ENCODE data around the gene PIK3R6. TPM values are rescaled to one million over a fixed set of nuclear protein-coding genes. Genes with fewer than 3 reads are reported as not detected.
A peak's percentile ranks its signal among the peaks of the same experiment; 100 is the strongest.

PIK3R6 gene
- total and polyA plus RNA-seq, 10 of the 15 experiments (the other 5 are each of a cell fraction or from before 2014, with no cell fraction given), result 6.7 to 146 (median 68.2) TPM

GRCh38 chr17:8875957-8876356, 8.5 kb upstream of the PIK3R6 start:
- no peak overlapping the region for H3K4me3 ChIP-seq
- in situ Hi-C loops (cut with MboI) (no loop called here), intact Hi-C loops (cut with micrococcal nuclease; ENCODE audit: unreplicated experiment) (no loop called here)
- DNase-seq (ENCODE audit: low read depth, low spot score) (no peak), FAIRE-seq (no peak), ATAC-seq (peak; percentile 40)
- H3K9me3 ChIP-seq (replicated peaks; ENCODE audit: control insufficient read depth, insufficient read depth, low read length), result no peaks in the 10 kb centered on the region
- no peak overlapping the region for H3K27ac ChIP-seq (ENCODE audit: control insufficient read depth, insufficient read depth)
- no TSS peak for BruUV-seq (replicated peaks)
- 81% methylated on average over 5 of the region's 5 CpGs for WGBS (ENCODE audit: insufficient coverage, insufficient replicate concordance, low lambda C conversion rate, missing lambda C conversion rate)
- no peaks in the 10 kb centered on the region for H3K27me3 ChIP-seq (replicated peaks in 1 of 2; ENCODE audit: control insufficient read depth in 2 of 2, insufficient read depth in 2 of 2, low read length in 1 of 2)
- H3K79me2 ChIP-seq (ENCODE audit: control insufficient read depth, insufficient read depth, low read length), result no peaks in the 10 kb centered on the region
- peaks cover 9 to 11% of the 10 kb centered on the region in 2 experiments; a peak in 3 of 4 replicates for H3K36me3 ChIP-seq (ENCODE audit: control insufficient read depth in 2 of 2, insufficient read depth in 2 of 2, low read length in 1 of 2)
- H3K9ac ChIP-seq (ENCODE audit: control insufficient read depth, insufficient read depth, low read length), result no peak overlapping the region
- no peak overlapping the region for H3K4me2 ChIP-seq (ENCODE audit: control insufficient read depth, insufficient read depth)
- no peaks in the 10 kb centered on the region for H4K20me1 ChIP-seq (ENCODE audit: control insufficient read depth, insufficient read depth)
- no peak for TF ChIP-seq RBBP5 (conservative IDR thresholded peaks at IDR 0.05)
- TF ChIP-seq BCL3 (IDR thresholded peaks at IDR 0.05; ENCODE audit: borderline replicate concordance, insufficient read depth, low read depth, low read length, poor library complexity, severe bottlenecking), result peak; percentile 64
- 0 out of 2 replicates have a peak, but pooled peaks have one; percentile 37 for TF ChIP-seq POLR2AphosphoS5 (IDR thresholded peaks at IDR 0.05; ENCODE audit: low read length)
- ChIA-PET SMC1A (ENCODE audit: uncharacterized antibody, unreplicated experiment) (interaction anchor here (0.7 to 1.5 kb wide), 5 partner anchors 12 to 122 kb away, joined by 3 to 6 read pairs (median 4); no protein-coding TSS in a partner anchor), POLR2A (interaction anchor here (2.0 kb wide), 1 partner anchor 8 kb away, joined by 7 read pairs; the partner anchor contains the start of gene PIK3R6), CTCF (interaction anchor here (0.9 to 1.5 kb wide), 3 partner anchors 8 to 90 kb away, joined by 3 to 4 read pairs (median 4); partner anchors contain the start of gene PIK3R6), RAD21 (ENCODE audit: unreplicated experiment) (interaction anchor here (1.0 to 1.7 kb wide), 4 partner anchors 11 to 123 kb away, joined by 3 to 5 read pairs (median 4); no protein-coding TSS in a partner anchor)
- H2AFZ ChIP-seq (ENCODE audit: control insufficient read depth, low read depth, low read length), result no peak overlapping the region
- peaks cover 12% of the 10 kb centered on the region for H3K4me1 ChIP-seq (ENCODE audit: control insufficient read depth, insufficient read depth, low read length)

- Histone ChIP-seq H3K4me2 (ENCODE audit: control insufficient read depth, insufficient read depth) (no peak overlapping the region), H3K9me3 (replicated peaks; ENCODE audit: control insufficient read depth, insufficient read depth, low read length) (no peaks in the 10 kb centered on the region), H3K4me1 (ENCODE audit: control insufficient read depth, insufficient read depth, low read length) (peaks cover 12% of the 10 kb centered on the region), H3K79me2 (ENCODE audit: control insufficient read depth, insufficient read depth, low read length) (no peaks in the 10 kb centered on the region), H3K27me3 (replicated peaks in 1 of 2; ENCODE audit: control insufficient read depth in 2 of 2, insufficient read depth in 2 of 2, low read length in 1 of 2) (no peaks in the 10 kb centered on the region), H3K9ac (ENCODE audit: control insufficient read depth, insufficient read depth, low read length) (no peak overlapping the region), H4K20me1 (ENCODE audit: control insufficient read depth, insufficient read depth) (no peaks in the 10 kb centered on the region), H3K36me3 (ENCODE audit: control insufficient read depth in 2 of 2, insufficient read depth in 2 of 2, low read length in 1 of 2) (peaks cover 4 to 6% of the 10 kb centered on the region in 2 experiments; a peak in 3 of 4 replicates), H3K4me3 (no peak overlapping the region), H2AFZ (ENCODE audit: control insufficient read depth, low read depth, low read length) (no peak overlapping the region), H3K27ac (ENCODE audit: control insufficient read depth, insufficient read depth) (no peak overlapping the region)
- TF ChIP-seq NR2F1 (conservative IDR thresholded peaks at IDR 0.05), result no peak
- 0 out of 2 replicates have a peak, but pooled peaks have one; percentile 2 for TF ChIP-seq POLR2AphosphoS2 (IDR thresholded peaks at IDR 0.05; ENCODE audit: low read depth, low read length)
- intact Hi-C loops (cut with micrococcal nuclease; ENCODE audit: unreplicated experiment), result no loop called here
- POLR2A ChIA-PET, result interaction anchor here (2.0 kb wide), 1 partner anchor 8 kb away, joined by 7 read pairs; the partner anchor contains the start of gene PIK3R6
- WGBS (ENCODE audit: insufficient coverage, insufficient replicate concordance, low lambda C conversion rate, missing lambda C conversion rate), result 94% methylated on average over 12 of the region's 12 CpGs
- no peak for FAIRE-seq
- no TSS peak for BruUV-seq (replicated peaks)
- SMC1A ChIA-PET (ENCODE audit: uncharacterized antibody, unreplicated experiment), result interaction anchor here (1.4 to 1.5 kb wide), 2 partner anchors 20 to 87 kb away, joined by 4 to 6 read pairs; no protein-coding TSS in a partner anchor
- ATAC-seq, result no peak
- CTCF ChIA-PET, result interaction anchor here (1.5 kb wide), 2 partner anchors 8 to 89 kb away, joined by 4 read pairs; partner anchors contain the start of gene PIK3R6
- no peak for DNase-seq (ENCODE audit: low read depth, low spot score)
- in situ Hi-C loops (cut with MboI), result no loop called here
- RAD21 ChIA-PET (ENCODE audit: unreplicated experiment), result interaction anchor here (1.3 to 1.7 kb wide), 2 partner anchors 10 to 20 kb away, joined by 3 to 5 read pairs; no protein-coding TSS in a partner anchor
Observed at GRCh38 chr17:8875436-8875835, 8.0 kb upstream of the PIK3R6 start.

Measured in GM12878 (cell line).